EH (cell line): ENCODE measurements around the gene GNB1L.

Source experiments
- DNase-seq: peaks from one replicate; pipeline ENCODE4 v3.0.0-alpha.2; 2015; ENCODE audit warnings: low read depth

Gene GNB1L

DNA sequence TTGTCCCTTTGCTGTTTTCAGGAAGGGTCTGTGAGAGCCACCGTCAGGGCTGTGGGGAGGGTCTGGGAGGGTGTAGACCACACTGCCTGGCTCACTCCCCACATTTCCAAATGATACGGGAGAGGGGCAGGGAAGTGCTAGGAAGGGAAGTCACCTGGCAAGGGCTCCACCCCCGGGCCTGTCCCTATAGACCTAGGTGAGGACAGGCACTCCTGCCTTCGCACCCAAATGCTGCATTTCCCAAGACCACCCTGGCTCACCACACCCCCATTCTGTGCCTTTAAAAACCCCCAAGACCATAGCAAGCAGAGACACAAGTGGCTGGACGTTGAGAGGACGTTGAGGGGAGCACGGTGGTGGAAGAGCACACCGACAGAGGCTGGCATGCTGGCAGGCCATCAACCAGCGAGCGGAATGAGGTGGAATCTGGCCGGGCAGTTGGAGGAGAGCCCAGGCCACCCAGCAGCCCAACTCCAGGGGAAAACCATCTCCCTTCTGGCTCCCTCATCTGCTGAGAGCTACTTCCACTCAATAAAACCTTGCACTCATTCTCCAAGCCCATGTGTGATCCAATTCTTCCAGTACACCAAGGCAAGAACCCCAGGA, 45.7 kb downstream of the GNB1L start:
- DNase-seq: no peak

DNA sequence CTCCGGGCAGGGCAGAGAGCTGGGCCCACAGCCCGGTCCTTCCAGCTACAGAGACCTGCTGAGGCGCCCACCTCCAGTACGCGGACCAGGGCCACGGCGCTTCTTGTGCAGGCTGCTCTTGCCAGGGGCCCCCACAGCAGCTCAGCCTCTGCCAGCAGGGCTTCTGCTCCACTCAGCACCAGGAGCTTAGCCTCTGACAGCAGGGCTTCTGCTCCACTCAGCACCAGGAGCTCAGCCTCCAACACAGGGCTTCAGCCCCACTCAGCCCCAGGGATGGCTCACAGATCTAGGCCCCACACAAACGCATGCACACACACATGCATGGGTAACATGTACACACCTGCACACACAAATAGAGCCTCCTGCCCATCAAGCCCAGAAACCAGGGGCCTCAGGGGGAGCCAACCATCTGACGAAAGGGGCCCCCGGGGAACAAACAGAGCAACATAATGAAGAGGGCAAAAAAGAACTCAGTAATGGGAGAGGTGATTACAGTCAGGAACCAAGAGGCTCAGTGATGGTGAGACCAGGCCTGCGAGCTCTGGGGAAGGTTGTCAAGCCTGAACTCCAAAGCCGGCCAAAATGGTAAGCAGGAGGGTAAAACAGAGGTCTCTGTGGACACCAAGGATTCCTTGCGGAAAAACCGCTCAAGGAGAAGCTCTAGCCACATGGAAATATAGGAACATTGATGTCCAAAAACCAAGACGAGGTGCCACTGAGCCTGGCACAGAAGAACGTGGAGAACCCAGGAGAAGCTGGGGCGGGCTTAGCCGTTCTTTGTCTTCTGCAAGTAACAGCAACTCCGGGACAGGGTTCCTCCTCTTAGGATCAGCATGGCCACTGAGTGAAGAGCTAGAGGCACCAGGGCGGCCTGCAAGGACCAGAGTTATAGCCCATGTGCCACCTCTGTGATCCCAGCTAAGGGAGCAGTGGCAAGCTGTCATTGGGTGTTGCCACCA, 46.5 kb downstream of the GNB1L start:
- no peak for DNase-seq

- no peak for DNase-seq
Measured at GRCh38 chr22:19807161-19807913, 47.3 kb downstream of the GNB1L start.

DNA sequence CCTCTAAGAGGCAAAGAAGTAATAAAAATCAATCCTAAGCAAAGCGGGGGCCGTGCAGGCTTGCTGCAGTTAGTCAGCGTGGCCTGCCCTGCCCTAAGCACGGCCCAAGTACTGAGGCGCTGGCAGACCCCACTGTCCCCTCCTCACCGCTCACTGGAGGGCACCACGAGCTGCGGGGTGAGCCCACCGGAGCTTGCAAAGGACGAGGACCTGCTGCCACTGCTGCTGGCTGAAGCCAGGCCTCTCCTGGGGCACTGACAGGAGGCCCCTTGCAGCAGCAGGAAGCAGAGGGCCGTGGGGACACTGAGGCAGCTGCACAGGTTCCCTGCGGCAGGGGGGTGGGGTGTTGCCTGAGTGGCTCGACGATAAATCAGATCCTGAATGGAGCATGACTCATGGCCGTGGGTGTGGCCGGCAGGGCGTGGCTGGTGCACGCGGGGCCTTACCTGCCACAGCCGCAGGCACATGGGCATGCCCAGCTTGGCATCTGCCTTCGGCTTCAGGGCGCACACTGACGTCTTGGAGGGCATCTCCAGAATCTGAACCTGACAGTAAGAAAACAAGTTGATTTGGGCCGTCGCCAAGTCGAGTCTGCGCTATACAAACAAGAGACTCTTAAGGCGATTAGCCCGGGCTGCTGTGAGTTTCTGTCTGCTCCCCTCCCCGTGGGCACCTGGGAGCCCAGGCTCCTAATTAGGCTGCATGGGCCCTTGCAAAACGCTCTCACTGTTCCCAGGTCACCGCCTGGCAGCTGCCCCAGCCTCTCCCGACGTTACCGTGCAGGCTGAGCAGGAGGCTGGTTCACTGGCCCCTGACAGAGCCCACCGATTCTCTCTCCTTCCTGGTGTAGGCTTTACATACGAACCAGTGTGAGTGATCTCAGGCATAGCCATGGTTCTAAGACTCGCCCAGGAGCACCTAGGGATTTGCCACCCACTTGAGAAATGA, 48.2 kb downstream of the GNB1L start:
- DNase-seq: peak; percentile 9

- peak; percentile 67 for DNase-seq
Measured at GRCh38 chr22:19805821-19806212, 48.9 kb downstream of the GNB1L start.

DNA sequence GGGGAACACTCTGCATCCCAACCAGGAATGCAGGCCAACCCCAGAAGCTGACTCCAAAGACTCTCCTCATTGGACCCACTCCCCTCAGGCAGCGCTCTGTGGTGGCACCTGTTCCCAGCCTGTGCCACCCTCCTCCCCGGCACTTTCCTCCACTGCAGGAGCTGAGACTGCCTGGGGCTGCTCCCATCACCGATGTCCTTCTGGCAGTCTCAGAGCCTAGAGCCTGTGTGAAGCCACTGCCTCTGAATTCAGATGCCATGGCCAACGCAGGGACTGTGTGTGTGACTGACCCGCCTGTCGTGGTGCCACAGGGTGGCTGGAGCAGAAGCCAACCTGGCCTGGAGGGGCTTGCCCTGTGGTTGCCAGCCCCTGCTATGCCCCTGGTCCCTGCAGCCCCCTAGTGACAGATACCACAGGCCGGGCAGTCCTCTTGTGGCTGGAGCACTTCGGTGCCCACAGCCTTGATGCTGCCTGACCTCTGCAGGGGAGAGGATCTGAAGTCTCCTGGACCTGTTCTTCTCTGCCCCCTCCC, 50.9 kb downstream of the GNB1L start:
- no peak for DNase-seq

DNA sequence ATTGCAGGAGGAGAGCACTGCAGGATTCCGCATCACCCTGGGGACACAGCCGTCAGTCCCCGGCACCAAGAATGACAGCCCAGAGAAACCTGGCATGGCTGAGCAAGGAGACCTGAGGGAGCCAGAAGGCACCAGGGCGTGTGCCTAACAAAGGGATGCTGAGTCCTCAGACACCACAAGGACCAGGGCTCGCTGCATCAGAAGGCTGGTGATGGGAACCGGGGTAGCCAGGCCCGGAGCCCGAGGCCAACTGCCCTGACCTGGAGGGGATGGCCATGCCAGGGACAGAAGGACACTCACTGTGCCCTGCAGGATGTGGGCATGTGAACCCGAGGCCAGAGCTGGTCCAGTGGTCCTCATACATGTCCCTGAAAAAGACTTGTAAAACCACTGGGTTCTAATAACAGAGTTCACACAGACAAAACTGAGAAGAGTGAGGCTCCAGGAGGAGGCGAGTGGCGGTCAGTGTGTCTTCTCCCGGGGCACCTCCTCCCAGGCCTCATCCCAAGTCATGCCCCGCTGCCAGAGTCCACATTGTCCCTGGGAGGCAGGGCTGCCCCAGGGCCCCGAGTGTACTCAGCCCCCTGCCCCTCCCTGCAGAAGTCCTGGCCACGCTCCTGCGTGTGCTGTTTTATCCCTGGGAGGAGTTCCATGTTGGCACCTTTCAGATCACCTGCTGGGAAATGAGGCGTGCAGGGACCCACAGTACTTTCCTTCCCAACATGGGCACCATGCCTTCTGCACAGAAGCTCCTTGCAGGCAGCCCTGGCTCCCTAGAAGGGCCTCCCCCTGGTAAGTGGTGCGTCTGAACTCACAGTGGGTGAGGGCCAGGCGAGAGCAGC, 51.6 kb downstream of the GNB1L start:
- DNase-seq: no peak

- DNase-seq: no peak
Measured at GRCh38 chr22:19802001-19802893, 52.4 kb downstream of the GNB1L start.

DNA sequence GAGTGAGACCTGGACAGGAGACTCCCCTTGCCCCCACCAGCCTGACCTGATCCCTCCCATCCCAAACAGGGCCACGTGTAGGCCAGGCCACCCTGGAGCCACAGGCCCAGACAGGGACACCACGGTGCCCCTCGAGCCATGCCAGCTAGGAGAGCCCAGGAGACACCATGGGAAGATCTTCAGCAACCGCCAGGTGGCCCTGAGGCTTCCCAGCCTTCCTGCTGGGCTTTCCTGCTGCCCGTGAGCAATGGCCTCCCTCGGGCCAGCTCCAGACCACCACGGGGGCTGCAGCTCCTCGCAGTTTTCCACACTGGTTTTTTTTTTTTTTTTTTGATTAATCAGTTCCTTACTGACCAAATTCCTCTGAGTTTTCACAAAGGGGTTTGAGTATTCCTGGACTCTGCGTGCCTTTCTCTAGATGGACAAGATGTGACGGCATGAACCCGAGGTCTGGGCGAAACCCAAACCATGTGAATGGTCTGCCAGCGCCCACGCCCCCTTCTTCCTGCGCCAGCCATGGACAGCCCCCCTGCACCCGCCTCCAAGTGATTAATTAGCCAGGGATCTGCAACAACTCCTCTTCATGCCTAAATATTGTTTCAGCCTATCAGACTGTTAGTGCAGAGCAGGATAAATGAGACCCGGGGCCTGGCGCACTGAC, 53.2 kb downstream of the GNB1L start:
- peak; percentile 49 for DNase-seq

DNA sequence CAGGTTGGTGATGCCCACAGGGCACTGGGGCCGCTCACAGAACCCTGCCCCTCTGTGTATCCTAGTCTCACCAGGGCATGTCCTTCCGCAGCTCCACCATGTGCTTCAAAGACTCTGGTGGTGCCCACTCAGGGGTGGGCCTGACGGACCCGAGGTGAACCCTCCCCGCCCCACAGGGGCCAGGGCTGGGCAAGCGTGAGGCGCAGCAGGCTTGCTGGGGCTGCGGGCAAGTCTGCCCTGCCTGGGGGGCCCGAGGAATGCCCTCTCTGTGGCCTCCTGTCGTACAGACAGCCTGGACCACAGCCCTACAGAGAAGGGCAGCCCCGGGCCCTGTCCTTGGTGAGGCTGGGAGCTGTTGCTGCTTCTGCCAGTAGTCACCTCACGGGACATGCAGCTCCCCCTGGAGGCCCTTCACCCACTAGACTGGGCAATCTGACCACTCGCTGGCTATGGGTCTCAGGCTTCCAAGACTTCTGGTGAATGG, 53.9 kb downstream of the GNB1L start:
- peak; percentile 61 for DNase-seq

- no peak for DNase-seq
Measured at GRCh38 chr22:19800306-19800705, 54.4 kb downstream of the GNB1L start.

DNA sequence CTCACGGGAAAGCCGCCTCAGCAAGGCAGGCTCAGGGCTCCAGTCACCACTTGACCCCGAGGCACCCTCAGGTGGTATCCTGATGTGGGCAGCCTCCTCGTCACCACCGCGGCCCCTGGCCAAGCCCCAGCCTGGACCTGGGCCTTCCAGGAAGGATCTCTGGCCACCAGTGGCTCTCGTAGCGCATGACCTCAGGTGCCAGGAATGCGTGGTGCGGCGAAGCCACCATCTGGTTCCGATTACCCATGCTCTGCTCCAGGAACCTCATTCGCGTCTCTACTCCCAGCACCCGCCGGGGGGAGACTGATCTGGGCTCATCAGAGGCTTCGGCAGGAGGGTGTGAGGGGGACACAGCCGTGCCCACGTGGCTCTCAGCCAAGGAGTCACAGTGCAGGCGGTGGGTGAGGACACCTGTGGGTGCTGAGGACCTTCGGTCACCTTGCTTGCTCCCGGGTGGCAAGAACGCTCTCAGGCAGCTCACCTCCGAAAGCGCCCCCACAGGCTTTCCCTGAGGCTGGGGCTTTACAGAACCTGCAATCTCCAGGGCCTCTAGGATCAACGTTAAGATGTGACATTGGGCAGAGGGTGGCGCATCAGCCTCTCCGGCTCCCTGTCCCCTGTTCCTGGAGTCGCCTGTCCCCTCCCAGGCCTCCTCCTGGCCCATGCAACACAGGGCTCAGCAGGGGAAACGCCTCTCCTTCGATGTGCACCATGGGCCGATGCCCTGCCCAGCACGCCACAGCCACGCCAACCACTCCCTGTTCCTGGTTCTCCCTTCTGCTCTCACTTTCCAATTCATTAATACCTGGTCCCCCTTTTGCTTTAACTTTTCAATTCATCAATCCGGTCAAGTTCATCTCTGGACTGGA, 55.1 kb downstream of the GNB1L start:
- DNase-seq: peak; percentile 98

GRCh38 chr22:19798891-19799293, 55.8 kb downstream of the GNB1L start:
- no peak for DNase-seq

- no peak for DNase-seq
Measured at GRCh38 chr22:19798003-19798665, 56.5 kb downstream of the GNB1L start.

DNA sequence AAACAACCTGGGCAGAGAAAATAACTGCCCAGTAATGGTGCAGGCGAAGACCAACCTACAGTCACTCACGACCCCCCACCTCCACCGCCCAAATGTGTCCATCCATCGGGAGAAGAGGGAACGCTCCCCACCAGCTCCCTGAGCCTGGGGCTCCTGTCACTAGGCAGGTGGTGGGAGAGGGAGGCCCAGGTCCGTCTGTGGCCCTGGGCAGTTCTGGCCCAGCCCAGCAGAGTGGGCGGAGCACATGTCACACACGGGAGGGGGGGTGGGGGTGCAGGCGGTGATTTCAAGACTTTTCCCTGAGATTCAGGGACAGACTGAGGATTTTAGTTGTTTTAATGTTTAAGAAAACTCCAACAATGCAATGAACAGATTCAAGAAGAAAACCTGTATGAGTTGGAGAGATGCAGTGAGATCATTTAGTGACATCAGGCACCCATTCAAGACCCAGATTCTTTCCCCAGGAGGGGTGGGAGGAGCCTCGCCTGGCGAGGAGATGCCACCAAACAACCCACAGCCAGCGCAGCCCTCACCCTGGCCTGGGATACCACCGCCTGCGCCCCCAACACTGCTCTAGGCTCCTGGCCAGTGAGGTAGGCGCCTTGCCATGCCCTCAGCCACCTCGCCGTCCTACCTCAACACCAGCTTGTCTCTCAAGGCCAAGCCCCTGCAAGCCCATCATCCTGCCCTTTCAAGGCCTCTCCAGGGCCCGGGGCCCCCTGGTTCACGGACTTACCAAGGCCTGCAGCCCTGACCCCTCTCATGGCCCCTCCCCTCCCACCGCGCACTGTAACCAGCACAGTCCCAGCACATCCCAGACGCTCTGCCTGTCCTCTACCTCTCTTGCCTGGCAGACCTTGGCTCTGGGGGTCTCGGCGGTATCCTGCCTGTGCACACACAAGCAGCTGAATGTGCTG, 57.3 kb downstream of the GNB1L start:
- DNase-seq: no peak

- no peak for DNase-seq
Measured at GRCh38 chr22:19796160-19796559, 58.5 kb downstream of the GNB1L start.
